WTC11 (cell line): ENCODE results near the gene ANP32E. TPM values are rescaled to one million over a fixed set of nuclear protein-coding genes. Genes with fewer than 3 reads are reported as not detected.

Source experiments
- ARID4B ChIP-seq: sonication (generic); formaldehyde crosslinking; IDR thresholded peaks from 2 replicates; pipeline ENCODE4 v1.8.0; 2023; ENCODE audit warnings: missing genetic modification reagents, mild to moderate bottlenecking, borderline replicate concordance
- ATF3 ChIP-seq: sonication (generic); formaldehyde crosslinking; conservative IDR thresholded peaks from 2 replicates; pipeline ENCODE4 v1.8.1; 2022; ENCODE audit warnings: mild to moderate bottlenecking, missing genetic modification reagents
- CBFB ChIP-seq: sonication (generic); formaldehyde crosslinking; IDR thresholded peaks from 2 replicates; pipeline ENCODE4 v1.8.1; 2022; ENCODE audit warnings: mild to moderate bottlenecking, low read depth, missing genetic modification reagents
- CTCF ChIP-seq: fragments of 200-600 bp; IDR thresholded peaks from 2 replicates; pipeline ENCODE4 v1.8.0; 2022; ENCODE audit warnings: antibody characterized with exemption
- E2F5 ChIP-seq: sonication (generic); formaldehyde crosslinking; IDR thresholded peaks from 2 replicates; pipeline ENCODE4 v1.8.1; 2022; ENCODE audit warnings: mild to moderate bottlenecking, moderate library complexity, missing genetic modification reagents
- ERG ChIP-seq: fragments of 250-450 bp; sonication (Bioruptor Pico); IDR thresholded peaks from 2 replicates; pipeline ENCODE4 v1.8.0; 2021; ENCODE audit warnings: mild to moderate bottlenecking
- FOXP1 ChIP-seq: sonication (generic); formaldehyde crosslinking; IDR thresholded peaks from 2 replicates; pipeline ENCODE4 v1.8.0; 2022; ENCODE audit warnings: missing genetic modification reagents, mild to moderate bottlenecking, moderate library complexity, borderline replicate concordance
- MLX ChIP-seq: sonication (generic); formaldehyde crosslinking; IDR thresholded peaks from 2 replicates; pipeline ENCODE4 v1.8.1; 2023; ENCODE audit warnings: mild to moderate bottlenecking, missing genetic modification reagents, moderate library complexity
- MYBL2 ChIP-seq: sonication (generic); formaldehyde crosslinking; IDR thresholded peaks from 2 replicates; pipeline ENCODE4 v1.8.1; 2023; ENCODE audit warnings: mild to moderate bottlenecking, moderate library complexity, missing genetic modification reagents
- NFATC4 ChIP-seq: fragments of 250-450 bp; sonication (Bioruptor Pico); IDR thresholded peaks from 2 replicates; pipeline ENCODE4 v1.9.0; 2021; ENCODE audit warnings: mild to moderate bottlenecking
- NFE2L1 ChIP-seq: sonication (generic); formaldehyde crosslinking; IDR thresholded peaks from 2 replicates; pipeline ENCODE4 v1.8.1; 2023; ENCODE audit warnings: missing genetic modification reagents
- NFYB ChIP-seq: sonication (generic); formaldehyde crosslinking; conservative IDR thresholded peaks from 2 replicates; pipeline ENCODE4 v1.8.0; 2022; ENCODE audit warnings: low read depth, missing genetic modification reagents
- NR2C2 ChIP-seq: sonication (generic); formaldehyde crosslinking; IDR thresholded peaks from 2 replicates; pipeline ENCODE4 v1.8.0; 2022; ENCODE audit warnings: mild to moderate bottlenecking, missing genetic modification reagents
- RELA ChIP-seq: sonication (generic); formaldehyde crosslinking; IDR thresholded peaks from 2 replicates; pipeline ENCODE4 v1.8.1; 2022; ENCODE audit warnings: missing genetic modification reagents, mild to moderate bottlenecking, borderline replicate concordance
- SMAD4 ChIP-seq: sonication (generic); formaldehyde crosslinking; IDR thresholded peaks from 2 replicates; pipeline ENCODE4 v1.8.0; 2022; ENCODE audit warnings: mild to moderate bottlenecking, missing genetic modification reagents
- SOX15 ChIP-seq: fragments of 250-450 bp; sonication (Bioruptor Pico); IDR thresholded peaks from 2 replicates; pipeline ENCODE4 v1.9.0; 2021; ENCODE audit warnings: mild to moderate bottlenecking
- SP1 ChIP-seq: sonication (generic); formaldehyde crosslinking; conservative IDR thresholded peaks from 2 replicates; pipeline ENCODE4 v1.8.1; 2022; ENCODE audit warnings: missing genetic modification reagents
- TEAD1 ChIP-seq: sonication (generic); formaldehyde crosslinking; IDR thresholded peaks from 2 replicates; pipeline ENCODE4 v1.8.0; 2022; ENCODE audit warnings: mild to moderate bottlenecking, missing genetic modification reagents
- USF2 ChIP-seq: sonication (generic); formaldehyde crosslinking; IDR thresholded peaks from 2 replicates; pipeline ENCODE4 v1.8.1; 2023; ENCODE audit warnings: mild to moderate bottlenecking, missing genetic modification reagents, moderate library complexity
- ZMAT4 ChIP-seq: fragments of 250-450 bp; sonication (Bioruptor Pico); IDR thresholded peaks from 2 replicates; pipeline ENCODE4 v1.9.0; 2021; ENCODE audit warnings: mild to moderate bottlenecking
- ZNF232 ChIP-seq: sonication (generic); formaldehyde crosslinking; IDR thresholded peaks from 2 replicates; pipeline ENCODE4 v1.8.0; 2022; ENCODE audit warnings: mild to moderate bottlenecking, missing genetic modification reagents
- ZNF281 ChIP-seq: sonication (generic); formaldehyde crosslinking; IDR thresholded peaks from 2 replicates; pipeline ENCODE4 v1.8.0; 2023; ENCODE audit warnings: mild to moderate bottlenecking, missing genetic modification reagents
- ZNF512 ChIP-seq: sonication (generic); formaldehyde crosslinking; IDR thresholded peaks from 2 replicates; pipeline ENCODE4 v1.8.1; 2022; ENCODE audit warnings: missing genetic modification reagents, borderline replicate concordance
- total RNA-seq: library from RNA; stranded (reverse); gene quantifications from 3 replicates; pipeline ENCODE4 v1.2.3, GENCODE V29; 2021

The ANP32E gene
- total RNA-seq, 1 experiment from 2014 or later = 119 TPM

- TF ChIP-seq E2F5 (CRISPR knock-in tag) (peak; percentile 91), CBFB (no peak), NR2C2 (CRISPR knock-in tag) (no peak), ARID4B (CRISPR knock-in tag) (peak; percentile 56; the same call in 1 of the 2 replicates), ZNF281 (CRISPR knock-in tag) (peak; percentile 51; the same call in 1 of the 2 replicates), SOX15 (CRISPR knock-in tag) (no peak), RELA (CRISPR knock-in tag) (no peak), FOXP1 (peak; percentile 80), CTCF (no peak), TEAD1 (peak; percentile 93), ATF3 (CRISPR knock-in tag) (no peak), MLX (CRISPR knock-in tag) (no peak), NFE2L1 (peak; percentile 94), MYBL2 (CRISPR knock-in tag) (peak; percentile 95), NFATC4 (CRISPR knock-in tag) (no peak), ZNF232 (CRISPR knock-in tag) (no peak), ZMAT4 (CRISPR knock-in tag) (no peak), SMAD4 (CRISPR knock-in tag) (no peak), USF2 (CRISPR knock-in tag) (peak; percentile 26; the same call in 1 of the 2 replicates), NFYB (CRISPR knock-in tag) (peak; percentile 97), ZNF512 (CRISPR knock-in tag) (no peak), SP1 (CRISPR knock-in tag) (peak; percentile 97), ERG (CRISPR knock-in tag) (no peak)
These were observed at the start of gene ANP32E (continued) for GRCh38 chr1:150235852-150236613.
